AG08395 (cell line): ENCODE measurements around the gene TCEAL9.
"Not testable (repeated sequence)": the region's sequence is repeated elsewhere in the genome, so short reads cannot be mapped to it uniquely, and the experiment has no call there.

ENCODE experiments used
- DNase-seq: peaks from one replicate; pipeline ENCODE4 v3.0.0; 2012; ENCODE audit warnings: mixed read lengths, low spot score

TCEAL9 gene

GRCh38 chrX:103356130-103356798 lies at the start of gene TCEAL9:
TSS of gene TCEAL9 (plus strand) at chrX:103356506. CDS start at chrX:103357685, 1,179 bp downstream.
- peak; percentile 57 for DNase-seq

GRCh38 chrX:103309860-103310554 lies 46.3 kb upstream of the TCEAL9 start:
- no peak for DNase-seq

- DNase-seq: no peak
Measured at GRCh38 chrX:103310555-103311398, 45.5 kb upstream of the TCEAL9 start, which contains the start of gene BEX2. TSS of gene BEX2 (minus strand) at chrX:103310990. CDS start at chrX:103309976, 1,014 bp downstream.

- DNase-seq: no peak
Measured at GRCh38 chrX:103311399-103311780, 44.9 kb upstream of the TCEAL9 start.

- peak; percentile 17 for DNase-seq
Measured at GRCh38 chrX:103329991-103330390, 26.3 kb upstream of the TCEAL9 start, which contains the start of gene TCEAL7. TSS of gene TCEAL7 (plus strand) at chrX:103330239. CDS start at chrX:103331404, 1,165 bp downstream.

GRCh38 chrX:103330681-103331288 lies 25.5 kb upstream of the TCEAL9 start:
- no peak for DNase-seq

- DNase-seq: no peak
Measured at GRCh38 chrX:103338663-103339062, 17.6 kb upstream of the TCEAL9 start.

- DNase-seq: peak; percentile 39
Measured at GRCh38 chrX:103343105-103343504, 13.2 kb upstream of the TCEAL9 start.

- DNase-seq: no peak
Measured at GRCh38 chrX:103344606-103345005, 11.7 kb upstream of the TCEAL9 start.

- DNase-seq: no peak
Measured at GRCh38 chrX:103347682-103348397, 8.5 kb upstream of the TCEAL9 start.

GRCh38 chrX:103356858-103357257 lies 552 bp downstream of the TCEAL9 start:
- no peak for DNase-seq

GRCh38 chrX:103357871-103358270 lies 1.6 kb downstream of the TCEAL9 start:
- DNase-seq: no peak

- not testable (repeated sequence) for DNase-seq
Measured at GRCh38 chrX:103359605-103360004, 3.3 kb downstream of the TCEAL9 start.

GRCh38 chrX:103360092-103360491 lies 3.8 kb downstream of the TCEAL9 start:
- DNase-seq: no peak

- no peak for DNase-seq
Measured at GRCh38 chrX:103360916-103361315, 4.6 kb downstream of the TCEAL9 start.

GRCh38 chrX:103361798-103362197 lies 5.5 kb downstream of the TCEAL9 start:
- DNase-seq: no peak

GRCh38 chrX:103362474-103362873 lies 6.2 kb downstream of the TCEAL9 start:
- peak; percentile 52 for DNase-seq

GRCh38 chrX:103363046-103363445 lies 6.7 kb downstream of the TCEAL9 start:
- DNase-seq: no peak

- DNase-seq: peak; percentile 10
Measured at GRCh38 chrX:103367502-103367901, 11.2 kb downstream of the TCEAL9 start.

- no peak for DNase-seq
Measured at GRCh38 chrX:103369479-103369878, 13.2 kb downstream of the TCEAL9 start.

- DNase-seq: no peak
Measured at GRCh38 chrX:103372886-103373285, 16.6 kb downstream of the TCEAL9 start.
